T1000 (cell line): ENCODE data around the gene OR2V2.
"Not testable (repeated sequence)": the region's sequence is repeated elsewhere in the genome, so short reads cannot be mapped to it uniquely, and the experiment has no call there.

Source experiments
- DNase-seq: peaks from one replicate; lab custom pipeline; 2025; ENCODE audit warnings: mixed read lengths; lab: John Stamatoyannopoulos, UW

Gene OR2V2

DNA sequence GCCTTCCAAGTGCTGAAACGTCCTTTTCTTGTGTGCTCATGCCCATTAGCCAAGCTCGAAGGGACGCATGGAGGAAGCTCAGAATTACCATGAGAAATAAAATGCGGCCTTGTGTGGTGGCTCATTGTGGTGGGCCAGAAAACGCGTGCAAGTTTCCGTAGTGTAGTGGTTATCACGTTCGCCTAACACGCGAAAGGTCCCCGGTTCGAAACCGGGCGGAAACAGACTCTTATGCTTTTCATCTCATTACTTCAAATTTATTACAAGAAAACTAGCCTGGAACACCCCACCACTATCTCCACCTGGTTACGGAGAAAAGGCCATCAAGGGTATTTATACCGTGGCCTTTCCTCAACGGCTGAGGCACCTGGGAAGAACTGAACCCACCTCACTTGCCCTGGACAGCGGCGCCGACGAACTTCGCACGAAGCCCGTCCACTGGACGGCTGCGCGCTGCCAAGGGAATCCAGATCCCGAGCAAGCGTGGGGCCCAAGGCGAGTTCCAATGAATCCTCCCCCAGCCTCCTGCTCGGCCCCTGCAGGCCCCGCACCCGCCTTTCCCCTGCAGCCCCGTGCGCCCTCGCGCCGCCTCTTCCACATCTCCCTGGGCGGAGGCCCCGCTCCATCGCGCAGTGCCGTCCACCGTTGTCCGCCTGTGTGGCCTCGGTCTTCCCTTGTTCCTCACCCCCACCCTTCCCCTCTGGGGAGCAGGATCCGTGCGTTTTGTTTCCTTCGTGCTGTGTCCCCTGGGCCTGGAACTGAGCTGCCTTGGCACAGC, 22.3 kb downstream of the OR2V2 start:
- DNase-seq = not testable (repeated sequence)

DNA sequence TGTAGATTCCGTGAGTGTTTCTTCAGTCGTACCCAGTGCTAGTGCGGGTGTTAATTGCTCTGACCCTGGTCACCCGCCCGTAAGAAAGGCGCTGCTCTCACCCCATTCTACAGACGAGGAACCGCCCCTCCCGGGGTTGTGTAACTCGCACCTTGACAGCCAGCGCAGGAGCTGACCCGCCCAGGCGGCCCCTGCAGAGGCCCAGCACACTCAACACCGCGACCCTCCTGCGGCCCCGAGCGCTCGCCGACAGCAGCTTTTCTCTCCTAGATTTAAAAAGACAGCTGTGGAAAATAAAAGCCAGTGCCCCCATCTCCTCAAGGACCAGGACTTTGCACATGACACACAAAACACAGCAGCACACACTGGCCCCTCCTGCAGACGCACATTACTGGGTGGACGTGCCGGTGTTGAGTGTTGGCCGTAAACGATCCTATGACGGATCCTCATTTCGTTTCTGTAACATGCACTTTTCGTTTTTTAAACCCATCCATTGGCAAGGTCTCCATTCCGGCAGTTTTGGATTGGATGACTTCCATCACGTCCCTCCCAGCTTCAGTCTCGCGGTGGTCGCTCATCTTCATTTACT, 22.9 kb downstream of the OR2V2 start:
- DNase-seq = no peak

DNA sequence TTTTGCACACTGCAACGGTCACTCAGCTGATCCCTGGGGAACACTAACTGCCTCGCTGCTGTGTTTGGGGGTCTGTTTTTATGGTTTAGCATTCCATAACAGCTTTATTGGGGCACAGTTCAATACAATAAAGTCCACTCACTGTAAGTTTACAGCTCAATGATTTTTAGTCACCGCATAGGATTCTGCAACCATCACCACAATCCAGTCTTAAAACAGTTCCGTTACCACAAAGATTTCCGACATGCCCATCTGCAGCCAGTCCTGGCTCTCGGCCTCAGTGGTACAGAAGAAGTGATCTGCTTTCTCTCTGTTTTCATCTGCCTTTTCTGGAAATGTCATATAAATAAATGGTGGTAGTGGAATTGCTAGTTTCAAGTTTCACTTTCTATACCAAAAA, 23.6 kb downstream of the OR2V2 start:
- no peak for DNase-seq

DNA sequence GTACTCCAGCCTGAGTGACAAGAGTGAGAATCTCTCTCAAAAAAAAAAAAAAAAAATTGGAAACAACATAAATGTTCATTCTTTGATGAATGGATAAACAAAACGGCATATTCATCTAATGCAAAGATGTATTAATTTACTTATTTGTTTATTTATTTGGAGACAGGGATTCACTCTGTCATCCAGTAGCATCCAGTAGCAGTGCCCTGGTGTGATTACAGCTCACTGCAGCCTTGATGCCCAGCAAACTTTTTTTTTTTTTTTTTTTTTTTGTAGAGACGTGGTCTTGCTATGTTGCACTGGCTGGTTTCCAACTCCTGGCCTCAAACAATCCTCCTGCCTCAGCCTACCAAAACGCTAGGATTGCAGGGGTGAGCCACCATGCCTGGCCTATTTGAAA, 24.4 kb downstream of the OR2V2 start:
- DNase-seq = no peak

DNA sequence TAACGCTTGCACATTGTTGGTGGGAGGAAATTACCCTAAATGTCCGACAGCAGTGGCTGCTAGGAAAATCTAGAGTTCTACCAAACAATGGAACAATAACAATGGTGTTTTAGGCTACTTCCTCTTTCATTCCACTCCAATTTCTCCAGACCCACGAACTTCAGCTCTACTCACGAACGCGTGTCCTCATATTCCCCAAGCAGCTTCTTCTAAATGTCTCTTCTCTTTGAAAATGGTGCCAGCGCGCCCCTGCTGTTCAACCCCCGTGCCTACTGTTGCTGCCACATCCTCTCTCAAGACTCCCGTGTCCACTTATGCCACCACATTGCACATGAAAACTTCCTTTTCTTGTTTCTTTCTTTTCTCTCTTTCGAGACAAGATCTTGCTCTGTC, 25.6 kb downstream of the OR2V2 start:
- DNase-seq = no peak

DNA sequence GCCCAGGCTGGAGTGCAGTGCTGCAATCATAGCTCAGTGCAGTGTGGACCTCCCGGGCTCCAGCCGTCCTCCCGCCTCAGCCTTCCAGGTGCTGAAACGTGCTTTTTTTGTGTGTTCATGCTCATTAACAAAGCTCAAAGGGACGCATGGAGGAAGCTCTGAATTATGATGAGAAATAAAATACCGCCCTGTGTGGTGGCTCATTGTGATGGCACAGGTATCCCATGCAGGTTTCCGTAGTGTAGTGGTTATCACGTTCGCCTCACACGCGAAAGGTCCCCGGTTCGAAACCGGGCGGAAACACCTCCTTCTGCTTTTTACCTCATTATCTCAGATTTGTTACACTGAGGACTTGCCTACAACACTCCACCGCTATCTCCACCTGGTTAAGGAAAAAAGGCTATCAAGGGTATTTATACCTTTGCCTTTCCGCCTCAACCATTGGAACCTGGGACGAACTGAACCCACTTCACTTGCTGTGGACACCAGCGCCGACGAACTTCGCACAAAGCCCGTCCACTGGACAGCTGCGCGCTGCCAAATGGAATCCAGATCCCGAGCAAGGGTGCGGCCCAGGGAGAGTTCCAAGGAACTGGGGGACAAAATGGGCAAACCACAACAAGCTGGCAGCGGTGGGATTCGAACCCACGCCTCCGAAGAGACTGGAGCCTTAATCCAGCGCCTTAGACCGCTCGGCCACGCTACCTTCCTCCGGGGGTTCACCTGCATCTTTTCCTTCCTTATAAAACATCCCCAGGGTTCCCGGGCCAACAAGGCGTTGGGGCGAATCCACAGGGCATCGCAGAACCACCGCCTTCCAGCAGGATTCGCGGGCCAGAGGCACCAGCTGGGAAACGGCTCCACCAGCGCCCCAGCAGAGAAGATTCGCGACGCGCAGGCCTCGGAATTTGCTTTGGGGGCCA, 26.3 kb downstream of the OR2V2 start:
- DNase-seq = no peak

DNA sequence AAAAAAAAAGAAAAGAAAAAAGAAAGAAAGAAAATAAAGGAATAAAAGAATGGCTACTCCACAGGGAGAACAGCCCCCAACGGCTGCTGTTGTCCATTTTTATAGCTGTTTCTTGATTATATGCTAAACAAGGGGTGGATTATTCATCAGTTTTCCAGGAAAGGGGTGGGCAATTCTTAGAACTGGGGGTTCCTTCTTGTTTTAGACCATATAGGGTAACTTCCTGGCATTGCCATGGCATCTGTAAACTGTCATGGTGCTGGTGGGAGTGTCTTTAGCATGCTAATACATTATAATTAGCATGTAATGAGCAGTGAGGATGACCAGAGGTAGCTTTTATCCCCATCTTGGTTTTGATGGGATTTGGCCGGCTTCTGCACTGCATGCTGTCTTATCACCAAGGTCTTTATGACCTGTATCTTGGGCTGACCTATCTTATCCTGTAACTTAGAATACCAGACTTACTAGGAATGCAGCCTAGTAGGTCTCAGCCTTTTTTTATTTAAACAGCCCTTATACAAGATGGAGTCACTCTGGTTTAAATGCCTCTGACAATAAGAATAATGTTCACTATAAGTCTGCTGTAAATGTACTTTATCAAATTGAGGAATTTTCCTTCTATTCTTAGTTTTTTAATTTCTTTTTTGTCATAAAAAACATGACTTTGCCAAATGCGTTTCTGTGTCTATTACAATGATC, 29.0 kb downstream of the OR2V2 start:
- no peak for DNase-seq

DNA sequence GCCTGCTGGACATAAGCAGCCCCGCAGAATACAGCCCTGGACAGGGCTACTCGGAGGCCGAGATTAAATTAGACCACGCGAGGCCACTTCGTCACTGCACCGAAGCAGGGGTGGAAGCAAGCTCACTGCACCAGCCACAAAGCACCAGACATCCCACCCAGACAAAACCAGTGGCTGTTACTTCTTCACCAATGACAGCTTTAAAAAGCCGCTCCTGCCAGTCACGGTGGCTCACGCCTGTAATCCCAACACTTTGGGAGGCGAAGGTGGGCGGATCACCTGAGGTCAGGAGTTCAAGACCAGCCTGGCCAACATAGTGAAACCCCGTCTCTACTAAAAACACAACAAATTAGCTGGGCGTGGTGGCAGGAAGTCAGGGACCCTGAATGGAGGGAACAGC, 30.2 kb downstream of the OR2V2 start:
- not testable (repeated sequence) for DNase-seq

DNA sequence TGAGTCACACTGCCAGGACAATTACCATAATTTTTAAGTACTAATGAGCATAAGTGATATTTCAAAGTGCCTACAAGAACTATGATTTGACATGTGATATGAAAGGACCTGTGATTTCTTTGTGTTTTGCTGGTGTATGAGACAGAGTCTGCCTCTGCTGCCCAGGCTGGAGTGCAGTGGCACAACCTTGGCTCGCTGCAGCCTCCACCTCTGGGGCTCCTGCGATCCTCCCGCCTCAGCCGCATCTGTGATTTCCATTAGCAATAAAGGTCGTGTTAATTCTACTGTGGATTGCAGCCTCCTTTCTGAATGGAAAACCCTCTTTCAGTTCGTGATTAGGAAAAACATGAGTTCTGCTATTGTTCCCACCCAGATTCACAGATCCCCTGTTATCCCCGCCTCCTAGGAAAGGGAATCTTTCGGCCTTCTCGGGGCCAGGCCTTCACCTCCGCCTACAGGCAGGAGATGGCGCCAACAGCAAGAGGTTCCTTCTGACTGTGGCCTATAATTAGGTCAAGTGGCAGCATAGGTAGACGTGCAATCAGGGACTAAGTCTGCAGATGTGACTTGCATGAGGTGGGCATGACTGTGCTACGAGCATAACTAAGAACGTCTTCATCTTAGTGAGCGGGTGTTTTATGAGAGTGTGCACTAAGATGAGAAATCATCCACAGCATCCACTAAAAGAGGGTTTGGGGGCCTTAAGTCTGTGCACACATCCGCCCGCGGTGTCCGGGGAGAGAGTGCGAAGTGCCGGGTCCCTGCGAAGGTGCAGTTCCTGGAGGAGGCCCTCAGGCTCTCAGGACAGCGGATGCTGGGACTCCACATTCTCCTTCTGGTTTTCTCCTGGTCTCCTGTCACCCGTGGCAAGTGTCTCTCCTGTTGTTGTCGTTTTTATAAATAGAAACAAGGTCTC, 34.5 kb downstream of the OR2V2 start:
- DNase-seq = no peak

DNA sequence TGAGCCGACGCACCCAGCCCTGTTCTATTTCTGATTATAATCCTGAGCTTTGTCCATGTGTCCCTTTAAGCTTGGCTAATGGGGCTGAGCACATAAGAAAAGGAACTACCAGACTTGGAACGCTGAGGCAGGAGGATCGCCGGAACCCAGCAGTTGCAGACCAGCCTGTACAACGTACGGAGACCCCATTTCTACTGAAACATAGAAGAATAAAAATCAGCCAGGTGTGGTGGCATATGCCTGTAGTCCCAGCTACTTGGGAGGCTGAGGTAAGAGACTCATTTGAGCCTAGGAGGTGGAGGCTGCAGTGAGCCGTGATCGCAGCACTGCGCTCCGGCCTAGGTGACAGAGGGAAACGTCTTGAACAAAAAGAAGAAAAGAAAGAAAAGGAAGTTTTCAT, 35.3 kb downstream of the OR2V2 start:
- DNase-seq = no peak

DNA sequence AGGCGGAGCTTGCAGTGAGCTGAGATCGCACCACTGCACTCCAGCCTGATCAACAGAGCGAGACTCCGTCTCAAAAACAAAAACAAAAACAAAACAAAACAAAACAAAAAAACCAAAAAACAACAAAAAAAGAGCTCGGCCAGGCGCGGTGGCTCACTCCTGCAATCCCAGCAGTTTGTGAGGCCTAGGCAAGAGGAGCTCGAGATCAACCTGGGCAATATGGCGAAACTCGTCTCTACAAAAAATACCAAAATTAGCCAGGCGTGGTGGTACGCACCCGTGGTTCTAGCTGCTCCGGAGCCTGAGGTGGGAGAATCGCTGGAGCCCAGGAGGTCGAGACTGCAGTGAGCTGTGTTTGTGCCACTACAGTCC, 37.4 kb downstream of the OR2V2 start:
- no peak for DNase-seq

DNA sequence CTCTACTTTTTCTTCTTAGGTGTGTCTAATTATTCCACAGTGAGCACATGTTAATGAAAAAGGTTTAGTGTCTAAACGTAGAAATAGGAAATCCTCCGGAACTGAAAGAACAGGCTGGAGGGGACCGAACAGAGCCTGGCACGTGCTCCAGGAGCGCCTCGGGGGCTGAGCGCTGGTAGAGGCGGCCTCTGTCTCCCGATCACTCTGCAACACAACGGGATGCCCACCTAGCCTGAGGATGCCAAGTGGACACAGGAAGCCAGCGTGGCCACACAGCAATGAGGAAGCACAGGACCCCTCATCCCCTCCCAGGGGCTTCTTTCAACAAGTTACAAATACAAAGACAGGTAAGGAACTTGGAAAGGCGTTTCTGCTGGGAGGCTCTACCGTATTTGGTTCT, 38.2 kb downstream of the OR2V2 start:
- DNase-seq = no peak

DNA sequence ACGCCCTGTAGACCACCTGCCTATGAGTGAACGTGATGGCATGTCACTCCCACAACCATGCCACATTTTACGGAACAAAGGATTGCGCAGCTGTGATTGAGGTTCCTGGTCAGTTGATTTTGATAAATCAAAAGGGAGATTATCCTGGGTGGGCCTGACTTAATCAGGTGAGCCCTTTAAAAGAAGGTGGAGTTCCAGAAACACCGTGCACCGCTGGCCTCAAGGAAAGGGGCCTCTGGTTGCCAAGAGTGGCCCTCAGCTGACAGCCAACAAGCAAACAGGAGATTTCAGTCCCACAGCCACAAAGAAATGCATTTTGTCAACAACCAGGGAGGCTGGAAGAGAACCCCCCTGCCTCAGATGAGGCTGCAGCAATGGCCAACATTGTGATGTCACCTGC, 38.6 kb downstream of the OR2V2 start:
- DNase-seq = no peak

DNA sequence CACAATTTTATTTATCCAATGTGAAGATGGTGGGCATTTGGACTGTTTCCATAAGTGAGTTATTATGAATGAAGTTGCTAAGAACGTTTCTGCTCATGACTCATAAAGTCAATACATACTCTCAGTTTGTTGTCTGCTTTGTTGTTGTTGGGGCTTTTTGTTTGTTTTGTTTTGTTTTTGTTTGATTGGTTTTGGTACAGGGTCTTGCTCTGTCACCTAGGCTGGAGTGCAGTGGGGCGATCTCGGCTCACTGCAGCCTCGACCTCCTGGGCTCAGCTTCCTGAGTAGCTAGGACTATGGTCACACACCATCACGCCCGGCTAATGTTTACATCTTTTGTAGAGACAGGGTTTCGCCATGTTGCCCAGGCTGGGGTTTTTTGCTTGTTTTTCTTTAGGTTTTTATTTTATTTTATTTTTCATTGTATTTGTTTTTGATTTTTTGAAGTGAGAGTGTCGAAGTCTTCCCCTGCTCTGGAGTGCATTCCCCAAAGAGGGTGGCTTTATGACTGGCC, 39.7 kb downstream of the OR2V2 start:
- no peak for DNase-seq

DNA sequence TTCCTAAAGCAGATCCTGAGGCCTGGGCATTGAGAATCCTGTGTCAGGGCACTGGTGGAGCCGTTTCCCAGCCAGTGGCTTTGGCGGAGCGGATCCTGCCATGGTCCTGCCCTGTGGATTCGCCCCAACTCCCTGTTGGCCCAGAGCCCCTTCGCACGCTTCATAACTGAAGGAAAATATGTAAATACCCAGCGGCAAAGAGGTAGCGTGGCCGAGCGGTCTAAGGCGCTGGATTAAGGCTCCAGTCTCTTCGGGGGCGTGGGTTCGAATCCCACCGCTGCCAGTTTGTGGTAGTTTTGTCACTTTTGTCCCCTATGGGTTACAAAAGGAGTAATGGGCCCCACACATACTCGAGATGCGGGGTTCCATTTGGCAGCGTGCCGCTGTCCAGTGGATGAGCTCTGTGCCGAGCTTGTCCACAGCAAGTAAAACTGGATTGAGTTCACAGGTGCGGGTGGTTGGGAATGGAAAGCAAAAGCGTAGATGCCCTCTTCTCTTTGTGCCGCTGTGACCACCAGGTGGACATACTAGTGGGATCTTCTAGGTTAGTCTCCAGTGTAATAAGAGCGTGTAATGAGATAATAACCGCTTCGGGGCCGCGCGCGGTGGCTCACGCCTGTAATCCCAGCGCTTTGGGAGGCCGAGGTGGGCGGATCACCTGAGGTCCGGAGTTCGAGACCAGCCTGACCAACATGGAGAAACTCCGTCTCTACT, 40.3 kb downstream of the OR2V2 start:
- no peak for DNase-seq

DNA sequence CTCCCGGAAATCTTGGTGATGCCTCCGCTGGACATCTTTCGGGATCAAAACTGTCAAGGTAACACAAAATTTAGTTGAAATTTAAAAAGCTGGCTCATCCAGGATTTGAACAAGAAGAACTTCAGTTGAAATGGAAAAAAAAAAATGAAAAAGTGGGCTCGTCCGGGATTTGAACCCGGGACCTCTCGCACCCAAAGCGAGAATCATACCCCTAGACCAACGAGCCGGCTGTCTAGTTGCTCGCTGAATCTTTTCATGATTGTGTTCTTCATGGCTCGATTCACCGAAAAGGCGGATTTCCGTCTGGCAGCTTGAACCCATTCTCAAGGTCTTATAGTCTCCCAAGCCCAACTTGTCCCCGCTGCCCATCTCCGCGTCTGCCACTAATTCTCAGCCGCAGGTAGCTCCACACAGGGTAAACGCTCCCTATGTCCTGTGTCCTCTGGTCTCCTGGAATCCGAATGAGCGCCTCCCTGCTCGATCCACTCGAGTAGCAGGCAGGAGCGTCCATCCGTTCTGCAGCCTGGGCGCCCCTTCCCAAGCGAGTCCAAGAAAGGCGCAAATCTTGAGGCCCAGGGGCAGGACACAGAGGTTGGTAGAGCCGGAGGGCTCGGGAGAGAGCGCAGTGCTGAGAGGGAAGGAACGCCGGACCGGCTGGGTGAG, 41.4 kb downstream of the OR2V2 start:
- DNase-seq = no peak

DNA sequence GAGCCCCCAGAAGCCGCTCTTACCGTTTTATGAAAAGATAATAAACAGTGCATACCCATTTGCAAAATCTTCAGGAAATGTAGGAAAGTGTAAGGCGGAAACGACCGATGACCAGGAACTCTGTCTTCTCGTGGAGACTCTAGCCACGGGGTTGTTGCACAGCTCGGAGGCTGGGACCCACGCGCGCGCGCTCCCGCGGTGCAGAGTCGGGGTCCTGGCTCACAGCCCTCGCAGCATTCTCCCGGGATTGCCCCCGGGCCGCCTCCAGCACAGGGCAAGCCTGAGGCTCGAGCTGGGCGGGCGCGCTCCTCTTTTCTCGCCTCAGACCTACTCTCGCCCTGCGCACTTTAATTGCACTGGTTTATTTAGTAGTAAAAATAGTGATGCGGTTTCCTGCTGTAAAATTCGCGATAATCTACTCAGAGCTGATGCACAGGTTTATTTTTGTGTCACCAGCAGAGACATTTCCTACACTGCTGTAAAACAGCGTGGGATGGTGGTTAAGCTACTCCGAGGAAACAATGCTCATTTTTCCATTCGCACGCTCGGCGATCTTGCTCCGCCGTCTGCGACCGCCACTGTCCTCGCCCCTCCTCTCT, 42.1 kb downstream of the OR2V2 start:
- no peak for DNase-seq

DNA sequence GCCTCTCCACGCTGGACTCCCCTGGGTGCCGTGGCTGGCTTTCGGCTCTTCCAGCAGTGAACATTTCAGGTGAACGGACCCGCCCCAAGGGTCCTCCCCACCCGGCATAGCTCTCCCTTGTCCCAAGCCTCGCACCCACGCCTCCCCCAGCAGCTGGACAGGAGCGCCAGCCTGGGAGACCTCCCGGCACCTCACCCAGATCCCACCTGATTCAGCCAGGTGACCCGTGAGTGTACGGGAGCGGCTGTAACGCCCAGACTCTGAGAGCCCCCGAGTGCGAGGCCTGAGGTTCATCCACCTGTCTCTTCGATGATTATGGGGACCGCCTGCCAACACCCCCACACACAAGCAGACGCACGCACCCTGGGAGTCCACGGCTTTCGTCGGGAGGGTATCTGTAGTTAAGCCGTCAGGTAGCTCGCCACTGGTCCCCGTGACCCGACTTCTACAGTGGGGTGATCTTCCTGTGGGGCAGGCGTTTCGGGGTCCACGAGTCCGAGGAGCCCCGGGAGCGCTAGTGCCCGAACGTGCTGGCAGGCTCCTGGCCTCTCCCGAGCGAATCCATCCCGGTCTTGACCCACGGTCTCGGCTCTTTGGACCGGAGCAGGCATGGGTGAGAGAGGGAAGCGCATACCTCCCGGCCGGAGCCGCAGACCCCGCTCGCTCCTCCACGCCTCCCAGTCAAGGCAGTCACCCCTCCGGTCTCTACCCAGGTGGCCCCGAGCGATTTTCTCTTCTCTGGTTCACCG, 42.8 kb downstream of the OR2V2 start:
- no peak for DNase-seq
